SHP77 (cell line): ENCODE results near the gene ELANE.

ENCODE experiments used
- DNase-seq, 2 experiments: peaks; one replicate each; lab custom pipeline; 2025; lab: John Stamatoyannopoulos, UW

ELANE gene

GRCh38 chr19:852136-853013 lies at the start of gene ELANE:
TSS of gene ELANE (plus strand) at chr19:852303. CDS start at chr19:852329, 26 bp downstream.
- DNase-seq, result no peak

DNA sequence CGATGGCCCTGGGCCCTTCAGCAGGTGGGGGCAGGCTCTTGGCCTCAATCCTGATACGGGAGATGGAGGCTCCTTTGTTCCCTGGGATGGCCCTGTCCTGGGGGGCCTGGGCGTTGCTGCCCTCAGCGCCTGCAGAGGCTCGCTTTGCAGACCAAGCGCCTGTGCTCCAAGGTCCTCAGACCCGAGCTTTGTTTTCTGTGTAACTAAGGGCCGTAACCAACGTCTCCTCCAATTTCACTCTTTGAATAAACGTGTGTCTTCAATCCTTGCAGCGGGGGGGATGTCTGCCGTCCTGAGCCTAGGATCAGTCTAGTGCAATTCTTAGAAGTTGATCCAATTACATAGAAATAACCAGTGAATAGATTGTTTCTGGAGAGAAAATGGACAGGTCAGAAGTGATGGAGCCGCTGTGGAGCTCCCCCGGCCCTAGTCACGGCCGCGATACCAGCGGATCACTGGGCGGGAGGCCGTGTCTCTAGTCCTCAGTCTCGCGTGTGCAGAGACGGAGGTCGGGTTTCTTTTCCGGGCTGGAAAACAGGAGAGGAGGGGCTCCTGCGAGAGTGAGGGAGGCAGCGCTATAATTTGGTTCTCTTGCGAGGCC lies 49.5 kb upstream of the ELANE start:
- no peak for DNase-seq

- no peak for DNase-seq
Observed at GRCh38 chr19:803099-803561, 49.0 kb upstream of the ELANE start.

- DNase-seq, result no peak
Observed at GRCh38 chr19:803686-804418, 48.3 kb upstream of the ELANE start.

GRCh38 chr19:804419-805165 lies 47.5 kb upstream of the ELANE start:
- DNase-seq, result no peak

DNA sequence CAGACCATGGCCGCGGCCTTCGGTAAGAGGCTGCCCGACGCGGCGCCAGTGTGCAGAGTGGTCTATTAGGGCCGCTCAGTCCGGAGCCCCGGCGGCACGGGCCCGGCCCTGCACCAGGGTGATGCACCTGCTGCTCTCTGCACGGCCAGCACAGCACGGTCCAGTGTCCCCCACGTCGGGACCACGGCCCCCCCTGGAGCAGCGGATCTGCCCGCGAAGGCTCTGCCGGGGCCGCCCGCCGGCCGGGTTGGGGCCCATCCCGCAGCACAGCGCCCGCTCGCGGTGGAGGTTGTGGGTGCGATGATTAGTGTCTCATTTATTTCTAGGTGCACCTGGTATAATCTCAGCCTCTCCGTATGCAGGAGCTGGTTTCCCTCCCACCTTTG lies 46.9 kb upstream of the ELANE start:
- DNase-seq, result no peak

DNA sequence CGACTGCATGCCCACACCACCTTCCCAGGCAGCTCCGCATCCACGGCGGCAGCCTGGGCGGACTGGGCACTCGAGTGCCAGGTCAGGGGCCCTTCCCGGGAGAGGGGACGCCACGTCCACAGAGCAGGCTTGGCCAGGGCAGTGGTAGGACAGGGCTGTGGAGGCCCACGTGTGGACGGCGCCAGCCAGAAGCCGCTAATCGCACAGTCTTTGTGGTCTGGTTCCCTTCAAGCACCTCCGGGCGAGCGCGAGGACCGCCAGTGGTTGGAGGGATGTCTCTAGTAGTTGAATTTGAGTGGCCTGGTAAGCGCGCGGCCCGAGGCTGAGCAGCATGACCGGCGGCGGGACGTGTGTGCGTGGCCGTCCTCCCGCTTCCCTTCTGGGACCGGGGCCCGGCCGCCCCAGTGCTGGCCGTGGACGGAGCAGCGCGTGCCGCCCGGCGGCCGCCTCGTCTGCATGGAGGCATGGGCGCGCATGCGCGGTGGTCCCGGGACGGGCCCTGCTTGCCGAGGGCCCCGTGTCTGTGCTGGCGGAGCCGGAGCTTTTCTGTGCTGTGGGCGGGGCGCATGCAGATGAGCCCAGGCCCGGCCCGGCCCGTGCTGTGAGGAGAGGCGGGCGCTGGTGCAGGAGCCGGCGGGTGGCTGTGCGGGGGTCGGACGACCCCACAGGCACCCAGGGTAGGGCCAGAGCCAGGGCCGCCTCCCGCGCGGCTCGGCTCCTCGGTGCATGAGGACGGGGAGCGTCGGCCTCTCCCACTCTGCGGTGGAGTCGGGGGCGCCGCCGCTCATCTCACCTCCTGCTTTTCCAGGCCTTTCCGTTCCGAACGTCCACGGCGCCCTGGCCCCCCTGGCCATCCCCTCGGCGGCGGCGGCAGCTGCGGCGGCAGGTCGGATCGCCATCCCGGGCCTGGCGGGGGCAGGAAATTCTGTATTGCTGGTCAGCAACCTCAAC lies 46.2 kb upstream of the ELANE start:
- DNase-seq, result no peak

- no peak for DNase-seq
Observed at GRCh38 chr19:806815-807421, 45.2 kb upstream of the ELANE start.

DNA sequence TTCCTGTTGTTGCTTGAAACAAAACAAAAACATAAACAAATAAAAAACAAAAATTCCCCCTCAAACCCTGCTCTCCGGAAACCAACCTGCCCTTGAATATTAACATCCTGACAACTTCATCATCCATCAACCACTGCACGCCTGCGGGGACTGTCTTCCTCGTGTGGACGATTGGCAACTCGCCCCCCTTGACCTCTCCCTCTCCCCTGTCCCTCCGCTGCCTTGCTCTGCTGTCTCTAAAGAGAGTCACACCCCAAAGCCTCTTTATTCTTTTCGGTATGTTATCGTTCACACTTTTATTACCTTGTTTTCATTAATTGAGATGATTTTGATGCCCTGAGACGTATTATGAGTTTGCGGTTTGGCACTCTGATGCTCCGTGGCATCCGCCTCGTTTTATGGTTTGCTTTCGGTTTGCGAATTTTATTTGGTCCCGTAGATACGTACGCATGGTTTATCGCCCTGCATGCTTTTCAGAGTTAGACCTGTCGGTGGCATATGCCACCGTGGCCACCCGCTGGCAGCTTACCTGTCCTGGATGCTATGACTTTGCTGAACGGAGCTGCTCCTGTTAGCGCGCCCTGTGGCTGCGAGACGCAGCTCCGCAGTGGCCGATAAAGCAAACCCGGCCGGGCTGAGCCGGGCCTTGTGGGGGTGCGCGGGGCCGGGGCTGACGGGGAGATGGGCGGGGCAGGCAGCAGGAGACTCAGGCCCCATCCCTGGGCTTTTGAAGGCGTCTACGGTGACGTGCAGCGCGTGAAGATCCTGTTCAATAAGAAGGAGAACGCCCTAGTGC lies 44.3 kb upstream of the ELANE start:
- no peak for DNase-seq

DNA sequence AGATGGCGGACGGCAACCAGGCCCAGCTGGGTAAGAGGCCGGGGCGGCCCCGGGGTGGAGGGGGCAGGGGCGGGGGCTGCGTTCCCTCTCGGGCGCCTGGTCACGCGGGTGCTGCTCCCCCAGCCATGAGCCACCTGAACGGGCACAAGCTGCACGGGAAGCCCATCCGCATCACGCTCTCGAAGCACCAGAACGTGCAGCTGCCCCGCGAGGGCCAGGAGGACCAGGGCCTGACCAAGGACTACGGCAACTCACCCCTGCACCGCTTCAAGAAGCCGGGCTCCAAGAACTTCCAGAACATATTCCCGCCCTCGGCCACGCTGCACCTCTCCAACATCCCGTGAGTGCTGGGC lies 43.7 kb upstream of the ELANE start:
- DNase-seq, result no peak

GRCh38 chr19:810077-810855 lies 41.8 kb upstream of the ELANE start:
- DNase-seq, result no peak

DNA sequence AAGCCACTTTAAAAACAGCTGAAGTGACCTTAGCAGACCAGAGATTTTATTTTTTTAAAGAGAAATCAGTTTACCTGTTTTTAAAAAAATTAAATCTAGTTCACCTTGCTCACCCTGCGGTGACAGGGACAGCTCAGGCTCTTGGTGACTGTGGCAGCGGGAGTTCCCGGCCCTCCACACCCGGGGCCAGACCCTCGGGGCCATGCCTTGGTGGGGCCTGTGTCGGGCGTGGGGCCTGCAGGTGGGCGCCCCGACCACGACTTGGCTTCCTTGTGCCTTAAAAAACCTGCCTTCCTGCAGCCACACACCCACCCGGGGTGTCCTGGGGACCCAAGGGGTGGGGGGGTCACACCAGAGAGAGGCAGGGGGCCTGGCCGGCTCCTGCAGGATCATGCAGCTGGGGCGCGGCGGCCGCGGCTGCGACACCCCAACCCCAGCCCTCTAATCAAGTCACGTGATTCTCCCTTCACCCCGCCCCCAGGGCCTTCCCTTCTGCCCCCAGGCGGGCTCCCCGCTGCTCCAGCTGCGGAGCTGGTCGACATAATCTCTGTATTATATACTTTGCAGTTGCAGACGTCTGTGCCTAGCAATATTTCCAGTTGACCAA lies 41.1 kb upstream of the ELANE start:
- no peak for DNase-seq

DNA sequence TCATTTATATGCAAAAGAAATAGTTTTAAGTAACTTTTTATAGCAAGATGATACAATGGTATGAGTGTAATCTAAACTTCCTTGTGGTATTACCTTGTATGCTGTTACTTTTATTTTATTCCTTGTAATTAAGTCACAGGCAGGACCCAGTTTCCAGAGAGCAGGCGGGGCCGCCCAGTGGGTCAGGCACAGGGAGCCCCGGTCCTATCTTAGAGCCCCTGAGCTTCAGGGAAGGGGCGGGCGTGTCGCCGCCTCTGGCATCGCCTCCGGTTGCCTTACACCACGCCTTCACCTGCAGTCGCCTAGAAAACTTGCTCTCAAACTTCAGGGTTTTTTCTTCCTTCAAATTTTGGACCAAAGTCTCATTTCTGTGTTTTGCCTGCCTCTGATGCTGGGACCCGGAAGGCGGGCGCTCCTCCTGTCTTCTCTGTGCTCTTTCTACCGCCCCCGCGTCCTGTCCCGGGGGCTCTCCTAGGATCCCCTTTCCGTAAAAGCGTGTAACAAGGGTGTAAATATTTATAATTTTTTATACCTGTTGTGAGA lies 40.5 kb upstream of the ELANE start:
- no peak for DNase-seq

GRCh38 chr19:812049-812746 lies 39.9 kb upstream of the ELANE start:
- DNase-seq, result no peak

DNA sequence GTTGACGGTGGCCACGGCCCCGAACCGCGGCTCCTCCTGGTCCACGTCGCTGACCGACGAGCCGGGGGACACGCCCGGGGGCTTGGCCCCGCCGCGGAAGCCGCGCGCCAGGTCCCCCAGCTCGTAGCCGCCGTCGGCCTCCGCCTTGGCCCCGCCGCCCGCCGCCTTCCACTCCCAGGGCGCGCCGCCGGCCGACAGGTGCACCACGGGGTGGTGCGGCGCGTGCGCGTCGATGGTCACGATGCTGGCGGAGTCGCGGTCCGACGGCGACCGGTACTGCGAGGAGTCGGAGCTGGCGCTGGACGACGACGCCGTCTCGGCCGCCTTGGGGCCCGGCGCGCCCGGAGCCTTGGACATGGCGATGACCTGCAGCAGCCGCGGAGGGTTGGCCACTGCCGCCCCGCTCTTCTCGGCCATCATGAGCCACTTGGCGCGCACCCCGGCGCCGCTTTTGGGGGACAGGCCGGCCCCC lies 39.3 kb upstream of the ELANE start:
- DNase-seq, result no peak

- DNase-seq, result no peak
Observed at GRCh38 chr19:813219-814151, 38.6 kb upstream of the ELANE start.
